ENCODE data around the gene FRMD3.

- TF ChIP-seq CTCF (IDR thresholded peaks at IDR 0.05) (no peak), POLR2A (IDR thresholded peaks at IDR 0.05) (no peak)
Observed at GRCh38 chr9:83584995-83585394, 46.8 kb upstream of the FRMD3 start.

Data from thyroid gland (tissue), 4 donors.